Measurements from ENCODE around the gene ZDHHC21. TPM values are rescaled to one million over a fixed set of nuclear protein-coding genes. Genes with fewer than 3 reads are reported as not detected.

Gene ZDHHC21
- total and polyA plus RNA-seq, 2 of the 8 experiments (the other 6 are each of a cell fraction or from before 2014, with no cell fraction given): 1.9 to 6.0 TPM

- no peak overlapping the region for H2BK15ac ChIP-seq (ENCODE audit: low read length)
- no peak overlapping the region for H3K4me2 ChIP-seq (ENCODE audit: insufficient read depth in 1 of 2, low read depth in 2 of 2, low read length in 2 of 2)
- CTCF ChIA-PET (ENCODE audit: partially characterized antibody): interaction anchor here (0.6 kb wide), 1 partner anchor 66 kb away, joined by 3 read pairs; no protein-coding TSS in a partner anchor
- no peak overlapping the region for H3K9ac ChIP-seq (replicated peaks in 1 of 4; ENCODE audit: extremely low read depth in 1 of 4, low read depth in 3 of 4, low read length in 3 of 4)
- H4K8ac ChIP-seq (ENCODE audit: extremely low read depth, insufficient read depth, low read length): no peak overlapping the region
- no peak overlapping the region for H2BK20ac ChIP-seq (ENCODE audit: low read length)
- FAIRE-seq (no peak), DNase-seq (ENCODE audit: low read depth in 1 of 2, low spot score in 2 of 2) (no peak)
- no peak overlapping the region for H3K4ac ChIP-seq (replicated peaks; ENCODE audit: insufficient read length, low read depth, low read length)
- no peak overlapping the region for H2BK5ac ChIP-seq (ENCODE audit: low read depth, low read length)
- no peak overlapping the region for H4K91ac ChIP-seq (replicated peaks; ENCODE audit: insufficient read length, low read length)
- no peak overlapping the region for H3K23ac ChIP-seq (ENCODE audit: insufficient read length)
- no peak overlapping the region for H3K18ac ChIP-seq (ENCODE audit: extremely low read depth, low read length)
- H2AFZ ChIP-seq (ENCODE audit: low read length): no peak overlapping the region
- H3K23me2 ChIP-seq (ENCODE audit: low read depth, low read length): no peaks in the 10 kb centered on the region
- 77% methylated on average over 4 of the region's 4 CpGs; no CpG with 5 or more reads in 1 of the 2 experiments for WGBS, 2 experiments (ENCODE audit: extremely low coverage in 1 of 2, insufficient coverage in 1 of 2, insufficient read length in 1 of 2, insufficient replicate concordance in 2 of 2, low coverage in 1 of 2, low lambda C conversion rate in 2 of 2, missing lambda C conversion rate in 1 of 2)
- no peak overlapping the region for H3K27ac ChIP-seq (ENCODE audit: low read depth, low read length)
- no peaks in the 10 kb centered on the region for H4K20me1 ChIP-seq (replicated peaks in 1 of 2; ENCODE audit: control insufficient read depth in 1 of 2, insufficient read depth in 2 of 2, low read length in 2 of 2)
- H2BK120ac ChIP-seq (replicated peaks; ENCODE audit: low read depth, low read length): no peak overlapping the region
- POLR2A ChIA-PET (ENCODE audit: partially characterized antibody): interaction anchor here (1.3 kb wide), 1 partner anchor 9 kb away, joined by 4 read pairs; the partner anchor contains the start of gene ZDHHC21
- H3K79me1 ChIP-seq (ENCODE audit: low read depth, low read length): no peaks in the 10 kb centered on the region
- H3K9me3 ChIP-seq (ENCODE audit: insufficient read depth in 2 of 2, low read depth in 1 of 2, low read length in 1 of 2): no peaks in the 10 kb centered on the region
- no peak overlapping the region for H3K56ac ChIP-seq (replicated peaks; ENCODE audit: insufficient read length, low read depth, low read length)
- no peak overlapping the region for H2BK12ac ChIP-seq (ENCODE audit: low read depth, low read length)
- peaks cover 0 to 3% (median 0%) of the 10 kb centered on the region in 4 experiments; a peak in 1 of 7 replicates for H3K4me1 ChIP-seq (replicated peaks in 1 of 4; ENCODE audit: control insufficient read depth in 3 of 4, insufficient read depth in 4 of 4, low read length in 3 of 4)
- no peak overlapping the region for H3K14ac ChIP-seq (ENCODE audit: insufficient read length)
- no peak overlapping the region for H4K5ac ChIP-seq (ENCODE audit: insufficient read length, low read depth, low read length)
- no peak overlapping the region for H2AK5ac ChIP-seq (ENCODE audit: low read depth, low read length)
- H3K36me3 ChIP-seq (ENCODE audit: control insufficient read depth in 2 of 4, insufficient read depth in 4 of 4, low read length in 3 of 4): no peaks in the 10 kb centered on the region
- no peaks in the 10 kb centered on the region for H3K79me2 ChIP-seq (ENCODE audit: control insufficient read depth in 1 of 2, insufficient read depth in 2 of 2, low read length in 2 of 2)
- no peaks in the 10 kb centered on the region for H3K27me3 ChIP-seq (replicated peaks in 1 of 4; ENCODE audit: control insufficient read depth in 3 of 4, extremely low read depth in 1 of 4, insufficient read depth in 3 of 4, low read length in 3 of 4)
- no peak overlapping the region for H3K4me3 ChIP-seq (ENCODE audit: extremely low read depth in 1 of 4, insufficient read depth in 2 of 4, low read depth in 3 of 4, low read length in 4 of 4)
- TF ChIP-seq TEAD4 (IDR thresholded peaks at IDR 0.05; ENCODE audit: low read depth, low read length) (no peak), EP300 (IDR thresholded peaks at IDR 0.05; ENCODE audit: borderline replicate concordance in 1 of 2, low read depth in 2 of 2, low read length in 2 of 2) (no peak), NRF1 (IDR thresholded peaks at IDR 0.05; ENCODE audit: low read depth, low read length) (no peak), JUND (IDR thresholded peaks at IDR 0.05; ENCODE audit: low read length) (no peak), RNF2 (IDR thresholded peaks at IDR 0.05; ENCODE audit: borderline replicate concordance, low read depth, low read length, missing control alignments, poor library complexity, severe bottlenecking) (no peak), RXRA (IDR thresholded peaks at IDR 0.05; ENCODE audit: insufficient read depth, low read depth, low read length) (no peak), CREB1 (IDR thresholded peaks at IDR 0.05) (no peak), EZH2 (IDR thresholded peaks at IDR 0.05; ENCODE audit: low read depth, low read length, severe bottlenecking) (no peak), BCL11A (IDR thresholded peaks at IDR 0.05; ENCODE audit: low read depth in 2 of 2, low read length in 2 of 2) (no peak), FOSL1 (IDR thresholded peaks at IDR 0.05; ENCODE audit: insufficient read depth, low read depth, low read length) (no peak), SP2 (IDR thresholded peaks at IDR 0.05; ENCODE audit: low read length) (no peak), ASH2L (IDR thresholded peaks at IDR 0.05; ENCODE audit: low read length) (no peak), BACH1 (IDR thresholded peaks at IDR 0.05; ENCODE audit: low read length) (no peak), SP4 (IDR thresholded peaks at IDR 0.05; ENCODE audit: low read length) (no peak), RBBP5 (IDR thresholded peaks at IDR 0.05; ENCODE audit: borderline replicate concordance, low read depth, low read length) (no peak)
Measured at GRCh38 chr9:14702200-14702720, 9.0 kb upstream of the ZDHHC21 start.
